D341Med (cell line): Measurements from ENCODE around the gene FAAH2.
"Not testable (repeated sequence)": the region's sequence is repeated elsewhere in the genome, so short reads cannot be mapped to it uniquely, and the experiment has no call there.

ENCODE experiments used
- DNase-seq: peaks from one replicate; pipeline ENCODE4 v3.0.0; 2012; ENCODE audit warnings: low spot score

Gene FAAH2

GRCh38 chrX:57286507-57287251 lies at the start of gene FAAH2:
Gene FAAH2, plus strand, starts transcription at chrX:57286706. Its CDS starts 120 bp downstream, at chrX:57286826.
- peak; percentile 5 for DNase-seq

- DNase-seq, result no peak
These were observed 44.5 kb upstream of the FAAH2 start for GRCh38 chrX:57241967-57242366.

DNA sequence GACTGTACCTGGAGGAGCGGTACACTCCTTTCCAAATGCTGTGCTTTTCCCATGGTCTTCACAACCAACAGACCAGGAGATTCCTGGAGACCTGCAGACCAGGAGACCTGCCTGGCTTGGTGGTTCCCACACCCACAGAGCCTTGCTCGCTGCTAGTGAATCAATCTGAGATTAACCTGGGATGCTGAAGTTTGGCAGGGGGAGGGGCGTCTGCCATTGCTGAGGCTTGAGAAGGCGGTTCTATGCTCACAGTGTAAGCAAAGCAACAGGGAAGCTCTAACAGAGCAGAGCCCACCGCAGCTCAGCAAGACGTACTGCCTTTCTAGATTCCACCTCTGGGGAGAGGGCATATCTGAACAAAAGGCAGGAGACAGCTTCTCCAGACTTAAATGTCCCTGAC lies 34.5 kb upstream of the FAAH2 start:
- DNase-seq, result no peak

- no peak for DNase-seq
These were observed 21.4 kb upstream of the FAAH2 start for GRCh38 chrX:57265126-57265525.

DNA sequence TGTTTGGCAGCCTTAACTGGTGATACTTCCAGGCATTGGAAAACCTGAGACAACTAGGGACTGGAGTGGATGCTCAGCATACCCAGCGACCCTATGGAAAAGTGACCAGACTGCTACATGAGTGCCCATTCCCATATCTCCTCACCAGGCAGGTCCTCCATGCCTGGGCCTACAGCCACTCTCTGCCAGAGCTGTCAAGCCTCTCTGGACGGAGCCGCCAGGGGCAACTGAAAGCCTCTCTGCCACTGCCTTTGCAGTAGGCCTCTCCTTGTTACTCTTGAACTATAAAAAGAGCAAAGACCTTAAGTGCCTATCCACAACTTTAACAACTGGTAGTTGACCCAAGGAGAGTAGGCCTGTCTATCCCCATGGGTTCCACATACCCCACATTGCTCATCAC lies 20.2 kb upstream of the FAAH2 start:
- no peak for DNase-seq

DNA sequence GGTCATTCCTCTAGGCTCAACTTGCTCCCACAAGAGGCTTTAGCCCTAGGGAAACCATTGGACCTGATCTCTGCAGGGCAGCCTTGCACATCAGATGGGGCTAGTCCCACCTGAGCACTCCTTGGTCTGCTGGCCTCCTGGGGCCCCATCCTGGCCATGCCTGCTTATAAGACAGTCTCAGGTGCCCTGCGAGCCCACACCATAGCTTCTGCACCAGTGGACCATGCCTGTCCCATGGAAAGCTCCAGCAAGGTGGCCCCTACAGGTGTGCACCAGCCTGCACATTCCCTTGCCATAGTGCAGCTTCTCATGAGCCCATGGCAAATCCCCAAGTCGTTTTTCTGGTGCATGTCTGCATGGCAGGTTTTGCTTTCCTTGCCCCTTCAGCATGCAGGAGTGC lies 19.6 kb upstream of the FAAH2 start:
- no peak for DNase-seq

- DNase-seq, result no peak
These were observed 19.2 kb upstream of the FAAH2 start for GRCh38 chrX:57267308-57267707.

DNA sequence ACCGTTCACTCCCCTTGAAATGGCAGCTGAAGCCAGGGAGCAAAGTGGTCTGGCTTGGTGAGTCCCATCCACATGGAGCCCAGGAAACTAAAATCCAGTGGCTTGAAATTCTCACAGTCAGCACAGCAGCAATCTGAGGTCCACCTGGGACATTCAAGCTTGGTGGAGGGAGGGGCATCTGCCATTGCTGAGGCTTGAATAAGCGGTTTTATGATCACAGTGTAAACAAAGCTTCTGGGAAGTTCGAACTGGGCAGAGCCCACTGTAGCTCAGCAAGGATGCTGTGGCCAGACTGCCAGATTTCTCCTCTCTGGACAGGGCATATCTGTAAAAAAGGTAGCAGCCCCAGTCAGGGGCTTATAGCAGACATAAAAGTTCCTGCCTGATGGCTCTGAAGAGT lies 15.5 kb upstream of the FAAH2 start:
- no peak for DNase-seq

DNA sequence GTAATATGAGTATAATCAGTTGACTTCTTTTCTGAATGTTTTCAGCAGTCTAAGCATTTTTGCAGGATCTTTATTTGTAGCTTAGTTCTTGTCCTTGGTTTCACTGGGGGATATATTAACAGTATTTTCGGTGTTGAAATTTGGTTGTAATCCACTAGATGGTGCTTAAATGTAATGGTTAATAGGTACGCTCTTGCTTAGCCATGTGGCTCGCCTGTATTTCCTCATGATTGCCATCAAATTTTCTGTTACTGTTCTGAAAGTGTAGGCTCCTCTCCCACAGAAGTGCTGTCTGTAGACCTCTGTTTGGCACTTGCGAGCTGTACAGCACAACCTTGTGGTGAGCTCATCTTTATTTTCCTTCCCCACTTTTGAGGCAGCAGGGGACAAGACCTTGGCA lies 3.9 kb upstream of the FAAH2 start:
- DNase-seq, result no peak

GRCh38 chrX:57285001-57285400 lies 1.5 kb upstream of the FAAH2 start:
- no peak for DNase-seq

DNA sequence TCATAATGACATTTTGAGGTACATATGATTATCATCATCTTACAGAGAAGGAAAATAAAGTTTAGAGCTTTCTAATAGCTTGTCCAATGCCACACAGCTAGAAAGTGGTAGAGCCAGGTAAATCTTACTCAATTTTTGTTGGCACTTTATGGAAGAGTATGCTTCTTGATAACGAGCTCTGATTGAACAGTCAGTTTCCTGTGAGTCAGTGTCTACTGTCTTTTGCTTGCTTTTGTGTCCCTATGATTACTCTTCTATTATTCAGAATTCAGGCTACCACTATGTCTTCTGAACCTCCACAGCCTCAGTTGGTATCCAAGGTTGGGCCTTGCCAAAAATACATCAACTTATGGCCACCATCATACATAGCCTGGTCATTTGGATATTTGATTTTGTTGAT lies 2.6 kb downstream of the FAAH2 start:
- no peak for DNase-seq

- no peak for DNase-seq
These were observed 8.5 kb downstream of the FAAH2 start for GRCh38 chrX:57294961-57295360.

- not testable (repeated sequence) for DNase-seq
These were observed 9.2 kb downstream of the FAAH2 start for GRCh38 chrX:57295679-57296078.

DNA sequence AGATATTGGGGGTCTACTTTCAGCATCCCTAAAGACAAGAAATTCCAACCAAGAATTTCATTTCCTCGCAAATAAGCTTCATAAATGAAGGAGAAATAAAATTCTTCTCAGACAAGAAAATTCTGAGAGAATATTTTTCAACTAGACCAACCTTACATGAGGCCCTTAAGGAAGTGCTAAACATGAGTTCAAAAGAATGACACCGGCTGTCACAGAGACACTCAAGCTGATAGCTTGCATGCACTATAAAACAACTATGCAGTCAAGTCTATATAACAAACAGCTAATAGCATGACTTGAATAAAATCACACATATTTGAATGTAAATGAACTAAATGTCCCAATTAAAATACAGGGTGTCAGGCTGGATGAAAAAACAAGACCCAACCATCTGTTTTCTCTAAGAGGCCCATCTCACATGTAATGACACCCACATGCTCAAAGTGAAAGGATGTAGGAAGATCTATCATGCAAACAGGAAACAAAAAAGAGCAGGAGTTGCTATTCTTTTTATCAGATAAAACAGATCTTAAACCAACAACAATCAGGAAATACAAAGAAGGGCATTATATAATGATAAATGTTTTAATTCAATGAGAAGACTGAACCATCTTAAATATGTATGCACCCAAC lies 27.2 kb downstream of the FAAH2 start:
- no peak for DNase-seq

- no peak for DNase-seq
These were observed 42.5 kb downstream of the FAAH2 start for GRCh38 chrX:57329008-57329407.

- DNase-seq, result not testable (repeated sequence)
These were observed 49.3 kb downstream of the FAAH2 start for GRCh38 chrX:57335790-57336189.

DNA sequence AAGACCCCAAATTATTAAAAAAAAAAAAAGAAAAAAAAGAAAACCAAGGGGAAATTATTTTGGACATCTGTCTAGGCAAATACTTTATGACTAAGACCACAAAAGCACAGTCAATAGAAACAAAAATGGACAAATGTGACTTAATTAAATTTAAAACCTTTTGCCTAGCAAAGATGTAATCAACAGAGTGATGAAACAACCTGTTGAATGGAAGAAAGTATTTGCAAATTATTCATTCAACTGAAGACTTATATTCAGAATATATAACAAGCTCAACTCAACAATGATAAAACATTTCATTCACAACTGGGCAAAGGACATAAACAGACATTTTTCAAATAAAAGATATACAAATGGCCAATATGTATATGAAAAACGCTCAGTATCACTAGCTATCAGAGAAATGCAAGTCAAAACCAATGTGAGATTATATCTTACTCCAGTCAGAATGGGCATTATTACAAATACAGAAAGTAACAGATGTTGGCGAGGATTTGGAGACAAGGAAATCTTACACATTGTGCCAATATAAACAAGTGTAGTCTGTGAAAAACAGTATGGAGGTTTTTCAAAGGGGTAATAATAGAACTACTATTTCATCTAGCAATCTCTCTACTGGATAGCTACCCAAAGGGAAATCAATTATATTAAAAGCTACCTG lies 67.1 kb downstream of the FAAH2 start:
- DNase-seq, result no peak

- no peak for DNase-seq
These were observed 77.6 kb downstream of the FAAH2 start for GRCh38 chrX:57364145-57364544.

GRCh38 chrX:57366430-57366829 lies 79.9 kb downstream of the FAAH2 start:
- no peak for DNase-seq

- no peak for DNase-seq
These were observed 81.1 kb downstream of the FAAH2 start for GRCh38 chrX:57367649-57368048.

- DNase-seq, result no peak
These were observed 81.7 kb downstream of the FAAH2 start for GRCh38 chrX:57368158-57368557.

GRCh38 chrX:57379296-57379695 lies 92.8 kb downstream of the FAAH2 start:
- DNase-seq, result no peak

GRCh38 chrX:57380026-57380796 lies 93.7 kb downstream of the FAAH2 start:
- DNase-seq, result no peak
